Superior temporal gyrus (tissue), 1 donor: ENCODE data around the gene NUTM2F.
"Not testable (repeated sequence)": the region's sequence is repeated elsewhere in the genome, so short reads cannot be mapped to it uniquely, and the experiment has no call there.

Source experiments
- DNase-seq: peaks from one replicate; pipeline ENCODE4 v3.0.0-alpha.2; 2016; ENCODE audit errors: extremely low spot score

NUTM2F gene, protein sequence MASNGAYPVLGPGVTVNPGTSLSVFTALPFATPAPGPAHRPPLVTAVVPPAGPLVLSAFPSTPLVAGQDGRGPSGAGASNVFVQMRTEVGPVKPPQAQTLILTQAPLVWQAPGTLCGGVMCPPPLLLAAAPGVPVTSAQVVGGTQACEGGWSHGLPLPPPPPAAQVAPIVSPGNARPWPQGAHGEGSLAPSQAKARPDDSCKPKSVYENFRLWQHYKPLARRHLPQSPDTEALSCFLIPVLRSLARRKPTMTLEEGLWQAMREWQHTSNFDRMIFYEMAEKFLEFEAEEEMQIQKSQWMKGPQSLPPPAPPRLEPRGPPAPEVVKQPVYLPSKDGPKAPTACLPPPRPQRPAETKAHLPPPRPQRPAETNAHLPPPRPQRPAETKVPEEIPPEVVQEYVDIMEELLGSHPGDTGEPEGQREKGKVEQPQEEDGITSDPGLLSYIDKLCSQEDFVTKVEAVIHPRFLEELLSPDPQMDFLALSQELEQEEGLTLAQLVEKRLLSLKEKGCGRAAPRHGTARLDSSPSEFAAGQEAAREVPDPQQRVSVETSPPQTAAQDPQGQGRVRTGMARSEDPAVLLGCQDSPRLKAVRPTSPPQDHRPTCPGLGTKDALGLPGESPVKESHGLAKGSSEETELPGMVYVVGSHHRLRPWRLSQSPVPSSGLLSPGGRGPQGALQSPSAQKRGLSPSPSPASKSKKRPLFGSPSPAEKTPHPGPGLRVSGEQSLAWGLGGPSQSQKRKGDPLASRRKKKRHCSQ

GRCh38 chr9:94328544-94328943, at the start of gene NUTM2F:
NUTM2F (minus strand) TSS chr9:94328644; CDS start chr9:94328623, 21 bp downstream.
- not testable (repeated sequence) for DNase-seq

DNA sequence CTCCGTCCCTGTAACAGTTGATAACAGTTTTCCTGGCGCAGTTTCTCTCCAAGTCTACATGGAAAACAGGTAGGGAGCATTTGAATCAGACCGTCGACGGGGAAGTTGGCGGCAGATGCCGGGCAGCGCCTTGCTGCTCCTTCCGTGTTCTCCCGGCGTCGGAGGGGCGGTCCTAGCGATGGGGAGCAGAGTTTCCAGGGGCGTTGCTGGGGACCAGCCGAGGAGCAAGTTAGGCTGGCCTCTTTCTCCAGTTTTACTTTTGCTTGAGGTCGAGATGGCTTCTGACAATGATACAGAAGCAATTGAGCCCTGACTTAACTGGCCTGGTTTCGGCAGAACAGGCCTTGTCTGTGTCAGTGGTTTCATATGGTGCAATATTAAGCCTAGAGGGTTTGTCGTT, 46.8 kb upstream of the NUTM2F start:
- not testable (repeated sequence) for DNase-seq

DNA sequence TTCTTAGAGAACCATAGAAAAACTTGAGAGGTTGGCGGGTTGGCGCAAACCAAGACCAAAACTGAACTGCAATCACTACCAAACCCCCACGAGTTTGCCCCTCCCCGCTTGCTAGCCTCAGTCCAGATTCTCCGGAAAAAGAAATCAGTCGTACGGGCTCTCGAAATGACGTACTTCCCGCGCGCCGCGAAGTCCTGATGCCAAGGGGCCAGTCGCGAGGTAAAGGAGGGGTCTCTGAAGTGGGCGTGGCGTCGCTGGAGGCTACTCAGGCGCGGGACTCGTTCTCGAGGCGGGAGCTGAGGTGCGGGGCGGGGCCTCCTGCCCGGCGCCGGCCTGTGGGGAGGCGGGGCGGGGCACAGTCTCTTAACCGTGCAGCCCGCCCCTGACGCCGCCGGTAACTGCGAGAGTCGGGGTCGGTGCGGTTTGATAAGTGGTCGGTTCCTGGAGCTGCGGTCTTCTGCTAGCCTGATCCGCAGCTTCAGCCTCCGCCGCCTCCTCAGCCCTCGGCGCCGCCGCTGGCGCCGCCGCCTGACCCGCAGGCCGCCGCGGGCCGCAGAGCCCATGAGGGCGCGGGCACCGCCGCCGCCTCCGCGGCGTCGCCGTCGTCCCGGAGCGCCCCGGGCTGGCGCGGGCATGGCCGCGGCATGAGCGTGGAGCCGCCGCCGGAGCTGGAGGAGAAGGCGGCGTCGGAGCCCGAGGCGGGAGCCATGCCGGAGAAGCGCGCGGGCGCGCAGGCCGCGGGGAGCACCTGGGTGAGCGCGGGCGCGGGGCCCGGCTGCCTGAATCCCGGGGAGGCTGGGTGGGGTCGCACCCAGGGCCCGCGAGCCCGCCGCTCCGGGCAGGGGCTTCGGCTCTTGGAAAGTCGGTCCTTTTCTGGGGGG, 46.0 kb upstream of the NUTM2F start:
- peak; percentile 88 for DNase-seq

- not testable (repeated sequence) for DNase-seq
Measured at GRCh38 chr9:94373779-94374175, 45.3 kb upstream of the NUTM2F start.

GRCh38 chr9:94370266-94370665, 41.8 kb upstream of the NUTM2F start:
- not testable (repeated sequence) for DNase-seq

- DNase-seq: not testable (repeated sequence)
Measured at GRCh38 chr9:94364093-94364614, 35.7 kb upstream of the NUTM2F start.

DNA sequence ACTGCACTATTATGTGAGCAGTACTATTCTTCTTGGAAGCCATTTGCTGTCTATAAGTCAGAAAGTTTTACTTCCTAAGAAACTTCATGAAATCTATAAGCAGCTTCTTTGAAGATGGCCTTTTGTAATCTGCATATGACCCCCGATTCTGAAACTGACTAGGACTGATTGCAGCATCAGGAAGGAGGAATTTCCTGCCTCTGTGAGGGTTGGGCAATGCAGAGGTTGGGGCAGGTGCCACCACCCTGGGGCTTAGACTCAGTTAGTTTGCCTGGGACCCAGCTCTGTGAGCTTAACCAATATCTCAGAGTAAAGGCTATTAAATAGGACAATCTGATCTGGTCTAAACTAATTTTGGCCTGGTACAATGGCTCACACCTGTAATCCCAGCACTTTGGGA, 28.7 kb upstream of the NUTM2F start:
- not testable (repeated sequence) for DNase-seq

- DNase-seq: not testable (repeated sequence)
Measured at GRCh38 chr9:94351901-94352723, 23.7 kb upstream of the NUTM2F start.

DNA sequence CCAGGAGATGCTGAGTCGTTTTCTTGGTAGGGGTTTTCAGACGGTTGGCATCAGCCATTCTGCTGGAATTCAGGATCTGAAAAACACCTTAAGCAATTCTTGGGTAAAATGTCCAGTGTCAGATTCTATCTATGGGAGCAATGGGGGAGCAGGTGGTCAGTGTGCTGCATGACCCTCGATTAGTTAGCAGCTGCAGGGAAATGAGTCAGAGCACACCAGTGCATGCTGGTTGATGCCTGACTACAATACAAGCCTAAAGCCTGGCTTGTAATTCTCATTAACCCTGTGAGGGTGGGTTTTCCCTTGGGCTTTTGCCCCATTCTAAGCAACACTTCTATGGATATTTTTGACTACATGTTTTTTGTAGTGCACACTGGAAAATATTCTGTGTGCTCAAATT, 20.3 kb upstream of the NUTM2F start:
- DNase-seq: not testable (repeated sequence)

GRCh38 chr9:94347451-94347850, 19.0 kb upstream of the NUTM2F start:
- not testable (repeated sequence) for DNase-seq

GRCh38 chr9:94341703-94342102, 13.3 kb upstream of the NUTM2F start:
- not testable (repeated sequence) for DNase-seq

DNA sequence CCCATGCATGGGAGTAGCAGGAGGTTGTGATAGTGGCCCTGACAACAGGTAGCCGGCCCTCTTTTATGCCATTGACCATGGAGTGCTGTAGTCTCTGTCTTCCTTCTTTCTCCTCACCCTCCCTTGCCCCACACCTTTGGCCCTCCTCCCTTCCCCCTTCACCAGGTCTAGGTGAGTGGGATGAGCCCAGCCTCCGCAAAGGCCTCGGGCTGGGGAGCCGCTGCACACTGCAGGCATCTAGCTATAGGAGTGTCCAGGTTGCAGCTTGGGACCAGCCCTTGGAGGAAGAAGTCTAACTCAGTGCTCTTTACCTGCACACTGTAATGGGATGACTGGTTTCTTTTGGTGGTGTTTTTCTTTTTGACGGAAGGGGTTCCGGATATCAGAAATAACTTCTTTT, 12.3 kb upstream of the NUTM2F start:
- DNase-seq: not testable (repeated sequence)

GRCh38 chr9:94339657-94340056, 11.2 kb upstream of the NUTM2F start:
- DNase-seq: not testable (repeated sequence)

DNA sequence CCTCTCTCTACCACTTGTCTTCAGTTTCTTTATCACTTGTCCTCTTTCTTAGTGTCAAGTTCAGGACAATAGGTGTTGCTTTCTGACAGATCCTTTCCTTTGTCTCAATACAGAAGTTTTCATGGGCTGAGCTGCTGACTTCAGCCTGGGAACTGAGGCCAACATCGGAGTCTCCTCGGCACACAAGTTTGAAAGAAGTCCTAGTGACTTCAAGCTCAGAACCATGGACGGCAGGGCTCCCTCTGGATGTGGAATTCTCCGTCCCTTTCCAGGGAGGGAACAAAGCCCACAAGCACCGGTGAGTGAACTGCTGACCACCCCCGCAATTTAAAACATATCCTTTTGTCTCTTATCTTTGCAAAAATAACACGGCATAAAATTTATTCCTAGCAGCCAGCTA, 10.3 kb upstream of the NUTM2F start:
- not testable (repeated sequence) for DNase-seq

GRCh38 chr9:94336445-94336844, 8.0 kb upstream of the NUTM2F start:
- not testable (repeated sequence) for DNase-seq

- DNase-seq: not testable (repeated sequence)
Measured at GRCh38 chr9:94325583-94325982, 2.9 kb downstream of the NUTM2F start.

DNA sequence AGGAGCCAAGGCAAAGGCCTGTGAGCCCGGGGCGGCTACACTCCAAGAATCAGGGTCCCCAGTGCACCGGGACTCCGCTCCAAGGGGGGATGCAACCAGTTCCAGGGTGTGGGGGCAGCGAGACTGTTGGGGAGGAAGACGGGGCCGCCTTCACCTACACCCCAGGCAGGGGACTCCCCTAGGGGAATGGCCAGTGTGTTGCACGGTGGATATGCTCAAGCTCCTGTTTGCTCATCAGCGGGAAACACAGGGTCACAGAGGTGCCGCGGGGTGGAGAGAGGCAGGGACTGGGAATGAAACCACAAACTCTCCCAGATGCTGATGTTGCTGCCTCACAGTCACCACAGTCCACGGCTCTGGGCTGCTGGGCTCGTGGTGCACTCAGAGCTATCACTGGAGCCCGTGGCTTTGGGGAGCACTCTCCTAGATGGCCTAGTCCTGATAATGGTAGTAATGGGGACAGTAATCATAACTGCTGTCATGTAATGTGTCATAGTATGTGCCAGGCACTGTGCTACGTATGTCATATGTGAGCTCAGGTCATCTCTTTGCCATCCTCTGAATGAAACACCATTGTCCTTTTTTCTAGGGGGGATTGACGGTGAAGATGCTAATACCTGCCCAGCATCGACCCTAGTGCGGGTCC, 5.2 kb downstream of the NUTM2F start:
- not testable (repeated sequence) for DNase-seq

DNA sequence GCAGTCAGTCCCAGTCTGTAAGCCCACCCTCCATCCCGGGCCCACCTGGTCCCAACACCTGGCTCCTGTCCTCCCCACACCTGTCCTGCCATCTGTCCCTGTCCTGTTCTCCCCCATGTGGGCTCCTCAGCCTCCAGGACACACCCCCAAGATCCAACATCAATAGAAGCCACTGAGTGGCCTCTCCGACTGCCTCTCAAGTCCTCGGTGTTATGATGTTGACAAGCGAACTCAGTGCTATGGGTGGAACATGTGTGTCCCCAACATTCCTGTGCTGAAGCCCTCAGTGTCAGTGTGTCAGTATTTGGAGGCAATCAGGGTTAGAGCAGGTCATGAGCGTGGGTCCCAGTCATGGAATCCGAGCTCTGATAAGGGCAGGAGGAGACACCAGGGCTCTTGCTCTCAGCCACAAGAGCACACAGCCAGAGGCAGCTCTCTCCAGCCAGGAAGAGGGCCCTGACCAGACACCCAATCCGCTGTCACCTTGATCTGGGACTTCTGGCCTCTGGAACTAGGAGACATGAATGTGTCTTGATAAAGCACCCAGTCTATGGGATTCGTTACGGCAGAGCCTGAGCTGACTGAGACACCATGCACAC, 6.0 kb downstream of the NUTM2F start:
- DNase-seq: not testable (repeated sequence)

DNA sequence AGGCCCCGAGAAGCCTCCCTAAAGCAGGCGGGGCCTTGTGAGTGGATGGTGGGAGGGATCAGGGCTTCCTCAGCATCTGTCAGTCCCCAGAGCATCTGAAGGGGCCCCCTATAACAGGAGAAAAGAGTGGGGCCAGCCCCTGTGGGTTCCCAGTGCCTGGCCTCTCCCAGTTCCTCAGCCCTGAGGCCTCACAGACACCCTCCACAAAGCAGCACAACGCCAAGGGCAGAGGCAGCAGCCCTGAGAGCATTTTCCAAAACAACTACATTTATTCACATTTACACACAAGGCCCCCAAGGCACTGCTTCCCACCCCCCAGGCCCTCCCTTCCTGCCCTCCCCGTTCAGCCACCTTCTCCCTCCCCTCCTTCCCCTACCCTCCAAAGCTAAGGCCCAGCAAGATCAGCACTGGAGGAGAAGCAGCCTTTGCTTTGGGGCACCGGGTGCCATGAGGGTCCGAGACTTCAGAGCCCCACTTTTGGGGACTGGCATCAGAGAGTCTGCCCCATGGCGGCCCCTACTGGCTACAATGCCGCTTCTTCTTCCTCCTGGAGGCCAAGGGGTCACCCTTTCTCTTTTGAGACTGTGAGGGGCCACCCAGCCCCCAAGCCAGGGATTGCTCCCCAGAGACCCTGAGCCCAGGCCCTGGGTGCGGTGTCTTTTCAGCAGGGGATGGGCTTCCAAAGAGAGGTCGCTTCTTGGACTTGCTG, 10.3 kb downstream of the NUTM2F start:
- DNase-seq: not testable (repeated sequence)
